ENCODE measurements around the gene MYO1E. TPM values are rescaled to one million over a fixed set of nuclear protein-coding genes. Genes with fewer than 3 reads are reported as not detected.

The MYO1E gene
- 80.5 and 96.1 TPM in 2 replicates for total RNA-seq

DNA sequence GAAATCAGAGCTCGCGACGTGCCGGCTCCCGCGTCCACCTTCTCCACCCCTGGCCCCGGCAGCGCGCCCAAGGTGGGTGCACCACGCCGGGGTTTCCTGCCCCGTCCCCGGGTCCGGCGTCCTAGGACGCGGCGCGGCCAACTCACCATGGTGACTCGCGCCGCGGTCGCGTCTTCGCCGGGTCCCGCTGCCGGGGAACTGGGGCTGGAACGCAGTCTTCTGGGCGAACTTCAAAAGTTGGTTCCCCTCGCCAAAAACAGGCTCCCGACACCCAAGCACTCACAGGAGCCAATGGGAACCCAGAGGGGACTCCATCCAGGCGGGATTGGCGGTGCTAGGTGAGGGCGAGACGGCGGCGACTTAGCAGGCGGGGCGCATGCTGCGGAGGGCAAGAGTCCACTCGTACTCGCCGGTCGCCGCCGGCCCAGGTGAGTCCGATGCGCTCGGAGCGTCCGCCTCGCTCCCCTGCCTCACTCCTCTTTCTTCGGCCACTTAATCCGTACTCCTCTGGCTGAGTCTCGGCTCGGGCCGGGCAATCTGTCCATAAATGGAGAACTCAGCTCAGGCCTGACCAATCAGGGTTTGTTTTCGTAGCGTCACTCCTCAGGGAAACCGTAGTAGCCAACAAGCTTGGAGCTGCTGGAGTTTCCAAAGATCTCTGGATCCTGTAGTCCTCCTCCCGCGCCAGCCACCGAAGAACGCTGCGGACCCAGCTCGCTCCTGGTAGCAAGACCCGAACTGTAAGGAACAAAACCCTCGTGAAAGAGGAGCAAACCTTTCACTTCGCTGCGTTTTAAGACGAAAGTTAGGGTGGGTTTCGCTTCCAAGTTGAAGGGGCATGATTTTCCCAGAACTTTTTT is at the start of gene MYO1E:
MYO1E (minus strand) TSS at position 520 of the 860 bp plus-strand sequence; CDS start at position 149, 371 bp downstream.

DNA sequence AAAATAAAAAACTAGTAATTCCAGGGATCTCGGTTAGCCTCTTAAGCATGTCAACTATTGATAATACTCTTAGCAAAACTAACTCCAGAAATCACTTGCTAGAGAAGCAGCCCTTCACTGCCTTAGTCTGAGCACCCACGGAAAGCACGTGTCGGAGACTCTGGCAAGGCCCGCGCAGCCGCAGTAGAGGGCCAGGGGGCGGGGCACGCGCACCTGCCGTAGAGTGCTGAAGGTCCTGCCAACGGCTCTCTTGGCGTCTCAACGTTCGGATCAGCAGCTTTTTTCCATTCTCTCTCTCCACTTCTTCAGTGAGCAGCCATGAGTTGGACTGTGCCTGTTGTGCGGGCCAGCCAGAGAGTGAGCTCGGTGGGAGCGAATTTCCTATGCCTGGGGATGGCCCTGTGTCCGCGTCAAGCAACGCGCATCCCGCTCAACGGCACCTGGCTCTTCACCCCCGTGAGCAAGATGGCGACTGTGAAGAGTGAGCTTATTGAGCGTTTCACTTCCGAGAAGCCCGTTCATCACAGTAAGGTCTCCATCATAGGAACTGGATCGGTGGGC is 166.0 kb downstream of the MYO1E start, which contains the start of gene LDHAL6B:
LDHAL6B (plus strand) TSS at position 221 of the 561 bp plus-strand sequence; CDS start at position 319, 98 bp downstream.

DNA sequence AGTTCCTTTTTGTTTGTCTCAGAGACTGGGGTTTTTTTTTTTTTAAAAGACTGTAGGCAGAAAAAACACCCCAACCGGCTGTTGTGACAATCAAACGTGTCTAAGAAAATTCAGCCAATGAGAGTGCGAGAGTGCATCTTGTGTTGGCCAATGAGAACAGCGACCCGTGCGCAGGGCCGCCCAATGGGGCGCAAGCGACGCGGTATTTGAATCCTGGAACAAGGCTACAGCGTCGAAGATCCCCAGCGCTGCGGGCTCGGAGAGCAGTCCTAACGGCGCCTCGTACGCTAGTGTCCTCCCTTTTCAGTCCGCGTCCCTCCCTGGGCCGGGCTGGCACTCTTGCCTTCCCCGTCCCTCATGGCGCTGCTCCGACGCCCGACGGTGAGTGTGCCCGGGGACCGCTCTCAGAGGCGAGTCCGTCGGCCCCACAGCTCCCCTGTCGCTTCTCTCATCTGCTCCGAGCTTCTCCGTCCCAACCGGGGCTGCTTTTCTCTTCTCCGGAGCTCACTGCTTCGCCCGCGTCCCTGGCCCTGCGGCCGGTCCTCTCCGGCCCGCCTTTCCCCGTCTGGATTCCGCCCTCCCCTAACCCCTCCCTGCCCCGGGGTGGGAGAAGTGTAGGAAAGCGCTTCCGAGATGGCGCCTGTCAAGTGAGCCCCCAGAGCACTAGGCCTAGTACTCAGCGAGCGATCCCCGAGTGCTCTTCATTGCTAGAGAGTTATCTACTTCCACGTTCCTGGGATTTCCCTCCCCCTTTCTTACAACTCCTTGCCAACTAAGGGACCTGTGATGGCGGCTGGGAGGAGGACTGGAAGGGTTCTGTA is 267.5 kb downstream of the MYO1E start, which contains the start of gene CCNB2:
CCNB2 (plus strand) TSS at position 235 of the 821 bp plus-strand sequence; CDS start at position 358, 123 bp downstream.

Other genes starting within 250 kb of the MYO1E start
- not detected in 2 replicates for gene LDHAL6B, start 166.0 kb downstream of the MYO1E start, total RNA-seq
- gene FAM81A, start 65.3 kb upstream of the MYO1E start, total RNA-seq = 0.19 and 0.78 TPM in 2 replicates
- gene GCNT3, start 238.9 kb upstream of the MYO1E start, total RNA-seq = 4.2 and 5.6 TPM in 2 replicates

All from airway epithelial cell (primary cell).